HCT116 (cell line): ENCODE results near the gene VEPH1. TPM values are rescaled to one million over a fixed set of nuclear protein-coding genes. Genes with fewer than 3 reads are reported as not detected.

Experiments used
- ATAC-seq: fragments of 200-7000 bp; cut with Tn5 transposase; 2 replicates; pipeline ENCODE4 v1.9.1; 2020; ENCODE audit warnings: mild to moderate bottlenecking, moderate library complexity
- BruUV-seq: library from RNA; stranded (reverse); fragments of 400-500 nt; replicated peaks from 2 replicates; lab custom pipeline; 2021; lab: Mats Ljungman, UMichigan
- CTCF ChIA-PET: fragments of 300-600 bp; sonication (Branson Sonifier 250); formaldehyde crosslinking; loops from one replicate; lab custom pipeline; 2021; ENCODE audit warnings: antibody characterized with exemption; lab: Charles Lee
- POLR2A ChIA-PET: fragments of 300-600, 350-600 bp; sonication (Branson Sonifier 250); formaldehyde crosslinking; loops from one replicate; lab custom pipeline; 2021; ENCODE audit warnings: antibody characterized with exemption; lab: Charles Lee
- RAD21 ChIA-PET, 2 experiments: fragments of 300-600 bp; sonication (Branson Sonifier 250); formaldehyde crosslinking; loops; one replicate each; lab custom pipeline; 2023; ENCODE audit warnings: low total read pairs in 2 of 2; ENCODE audit not compliant: uncharacterized antibody in 2 of 2, unreplicated experiment in 2 of 2, low non-redundant PET in 1 of 2; lab: Charles Lee
- DNase-seq: peaks from one replicate; pipeline ENCODE4 v3.0.0-alpha.2; 2010; ENCODE audit warnings: low read depth, low spot score
- H2AFZ ChIP-seq: fragments of 200-600 bp; shearing (Covaris generic), sonication (generic); 2 replicates; pipeline ENCODE4 v1.6.1; 2017; ENCODE audit warnings: low read depth, mixed run types, mixed read lengths, antibody characterized with exemption, low read length; ENCODE audit not compliant: poor library complexity, severe bottlenecking
- H3K27ac ChIP-seq: 2 replicates; pipeline ENCODE4 v1.5.1; 2012; ENCODE audit warnings: low read depth, low read length
- H3K27me3 ChIP-seq: fragments of 200-600 bp; sonication (generic); 2 replicates; pipeline ENCODE4 v1.6.1; 2016; ENCODE audit warnings: mixed run types, low read length, mixed read lengths; ENCODE audit not compliant: insufficient read depth
- H3K36me3 ChIP-seq, 2 experiments: fragments of 200-500 bp in 1 of 2; fragments of 200-600 bp in 1 of 2; sonication (Bioruptor generic) in 1 of 2; sonication (generic) in 1 of 2; 2 replicates each; pipeline versions ENCODE4 v1.5.1 to v1.6.1; 2014 to 2016; ENCODE audit warnings: low read length in 2 of 2, inconsistent platforms in 1 of 2, mixed read lengths in 1 of 2, mixed run types in 1 of 2; ENCODE audit not compliant: insufficient read depth in 2 of 2, control insufficient read depth in 1 of 2
- H3K4me1 ChIP-seq, 2 experiments: fragments of 200-600 bp in 1 of 2; sonication (generic) in 1 of 2; 2 replicates each; pipeline versions ENCODE4 v1.5.1 to v1.6.1; 2012 to 2017; ENCODE audit warnings: low read length in 2 of 2, inconsistent platforms in 1 of 2, mild to moderate bottlenecking in 1 of 2, mixed read lengths in 1 of 2, mixed run types in 1 of 2, moderate library complexity in 1 of 2; ENCODE audit not compliant: insufficient read depth in 2 of 2, control insufficient read depth in 1 of 2
- H3K4me2 ChIP-seq: fragments of 200-600 bp; sonication (generic); 2 replicates; pipeline ENCODE4 v1.6.1; 2017; ENCODE audit warnings: mixed run types, low read length, mixed read lengths
- H3K4me3 ChIP-seq, 2 experiments: fragments of 200-600 bp in 1 of 2; sonication (generic) in 1 of 2; replicated peaks in 1 of 2; 2 replicates each; pipeline ENCODE4 v1.5.1; 2011 to 2016; ENCODE audit warnings: low read length in 2 of 2, control low read depth in 1 of 2, low read depth in 1 of 2, mild to moderate bottlenecking in 1 of 2, mixed read lengths in 1 of 2, mixed run types in 1 of 2
- H3K79me2 ChIP-seq: fragments of 200-600 bp; sonication (generic); 2 replicates; pipeline ENCODE4 v1.6.1; 2017; ENCODE audit warnings: mild to moderate bottlenecking, mixed run types, low read length, moderate library complexity, mixed read lengths; ENCODE audit not compliant: insufficient read depth
- H3K9ac ChIP-seq: fragments of 200-600 bp; sonication (generic); 2 replicates; pipeline ENCODE4 v1.6.1; 2016; ENCODE audit warnings: low read length, mixed read lengths
- H3K9me2 ChIP-seq: fragments of 200-600 bp; sonication (generic), shearing (Covaris generic); 2 replicates; pipeline ENCODE4 v1.6.1; 2017; ENCODE audit warnings: mixed run types, mild to moderate bottlenecking, moderate library complexity; ENCODE audit not compliant: insufficient read depth
- H3K9me3 ChIP-seq, 2 experiments: fragments of 200-500 bp in 1 of 2; fragments of 200-600 bp in 1 of 2; sonication (Bioruptor generic) in 1 of 2; sonication (generic) in 1 of 2; 2 replicates each; pipeline ENCODE4 v1.6.1; 2014 to 2017; ENCODE audit warnings: low read length in 2 of 2, mixed read lengths in 2 of 2, inconsistent platforms in 1 of 2, low read depth in 1 of 2, mild to moderate bottlenecking in 1 of 2, mixed run types in 1 of 2, moderate library complexity in 1 of 2; ENCODE audit not compliant: control insufficient read depth in 1 of 2, insufficient read depth in 1 of 2
- H4K20me1 ChIP-seq: fragments of 200-600 bp; sonication (generic), shearing (Covaris generic); 2 replicates; pipeline ENCODE4 v1.6.1; 2017; ENCODE audit warnings: mixed run types, mild to moderate bottlenecking, moderate library complexity; ENCODE audit not compliant: insufficient read depth
- ATF3 ChIP-seq: IDR thresholded peaks from 2 replicates; pipeline ENCODE4 v1.6.1; 2012
- MAX ChIP-seq: IDR thresholded peaks from 2 replicates; pipeline ENCODE4 v1.6.1; 2012
- REST ChIP-seq: IDR thresholded peaks from 2 replicates; pipeline ENCODE4 v1.6.1; 2012; ENCODE audit warnings: low read depth
- SRF ChIP-seq: IDR thresholded peaks from 2 replicates; pipeline ENCODE4 v1.6.1; 2012; ENCODE audit warnings: low read depth
- TCF7L2 ChIP-seq: IDR thresholded peaks from 2 replicates; pipeline ENCODE4 v1.7.0; 2011; ENCODE audit warnings: borderline replicate concordance, inconsistent platforms; ENCODE audit not compliant: insufficient read depth, insufficient read length; ENCODE audit errors: extremely low read depth
- ZBTB33 ChIP-seq: IDR thresholded peaks from 2 replicates; pipeline ENCODE4 v1.6.1; 2011; ENCODE audit warnings: mild to moderate bottlenecking, low read length, moderate library complexity; ENCODE audit not compliant: insufficient replicate concordance; ENCODE audit errors: extremely low read depth
- ZFX ChIP-seq: fragments of 450-650 bp; IDR thresholded peaks from 2 replicates; pipeline ENCODE4 v1.6.1; 2017
- ZNF274 ChIP-seq: fragments of 200-500 bp; sonication (Bioruptor generic); IDR thresholded peaks from 2 replicates; pipeline ENCODE4 v1.6.1; 2014; ENCODE audit warnings: mild to moderate bottlenecking, low read depth, low read length, inconsistent platforms
- intact Hi-C: fragments of 100-400 bp; cut with micrococcal nuclease; formaldehyde crosslinking; loops from 2 replicates; pipeline ENCODE4 v1.10.0; 2022
- total RNA-seq: library from RNA; stranded (reverse); gene quantifications from one replicate; pipeline ENCODE4 v1.2.1, GENCODE V29; 2021; ENCODE audit not compliant: unreplicated experiment

Gene VEPH1
- total RNA-seq, 1 experiment from 2014 or later = 4.9 TPM

GRCh38 chr3:157225001-157225400, 278.2 kb downstream of the VEPH1 start:
- Histone ChIP-seq H3K9me3 (no peaks in the 10 kb centered on the region), H3K9me2 (no peaks in the 10 kb centered on the region), H3K27me3 (no peaks in the 10 kb centered on the region), H4K20me1 (no peaks in the 10 kb centered on the region), H2AFZ (no peak overlapping the region), H3K4me2 (no peak overlapping the region), H3K36me3 (no peaks in the 10 kb centered on the region), H3K79me2 (no peaks in the 10 kb centered on the region), H3K4me1 (no peaks in the 10 kb centered on the region), H3K27ac (no peak overlapping the region), H3K9ac (no peak overlapping the region), H3K4me3 (no peak overlapping the region)
- CTCF ChIA-PET = no interaction called here
- no peak for TF ChIP-seq ZBTB33
- TF ChIP-seq SRF = no peak
- no peak for TF ChIP-seq ATF3
- TF ChIP-seq MAX = no peak
- TF ChIP-seq TCF7L2 = no peak
- TF ChIP-seq ZNF274 = no peak
- TF ChIP-seq ZFX = no peak
- no peak for TF ChIP-seq REST
- POLR2A ChIA-PET = no interaction called here
- DNase-seq = no peak
- intact Hi-C loops = no loop called here
- no TSS peak for BruUV-seq
- RAD21 ChIA-PET = no interaction called here
- ATAC-seq = no peak
